Cardiac muscle cell (in vitro differentiated cells and primary cell): ENCODE data around the gene IL17REL. TPM values are rescaled to one million over a fixed set of nuclear protein-coding genes. Genes with fewer than 3 reads are reported as not detected.

Experiments used
- DNase-seq, 2 donors: peaks; one replicate each; pipeline versions ENCODE4 v3.0.0 to v3.0.0-alpha.2; 2010 to 2017; ENCODE audit warnings: low read depth in 1 of 2, low spot score in 1 of 2
- H3K27ac ChIP-seq: fragments of 200-600 bp; sonication (generic); 2 replicates; pipeline ENCODE4 v1.5.1; 2016
- H3K27me3 ChIP-seq: fragments of 200-600 bp; sonication (generic); 2 replicates; pipeline ENCODE4 v1.6.0; 2016; ENCODE audit warnings: control low read depth
- H3K36me3 ChIP-seq: fragments of 200-600 bp; sonication (generic); 2 replicates; pipeline ENCODE4 v1.5.1; 2016; ENCODE audit warnings: control low read depth
- H3K4me1 ChIP-seq: fragments of 200-600 bp; sonication (generic); 2 replicates; pipeline ENCODE4 v1.8.1; 2017; ENCODE audit warnings: low read depth, mild to moderate bottlenecking, mixed run types
- H3K4me3 ChIP-seq: fragments of 200-600 bp; sonication (generic); 2 replicates; pipeline ENCODE4 v1.5.1; 2016; ENCODE audit warnings: mild to moderate bottlenecking
- H3K9me3 ChIP-seq: fragments of 200-600 bp; sonication (generic); 2 replicates; pipeline ENCODE4 v1.5.1; 2017; ENCODE audit warnings: low read depth, mild to moderate bottlenecking, control low read depth
- polyA plus RNA-seq: library from polyadenylated mRNA; unstranded; fragments of >200 nt; fragmentation: Nextera tagmentation; extraction: Ambion mirVana; gene quantifications from 2 replicates; pipeline ENCODE4 v1.2.1, GENCODE V29; 2016
- total RNA-seq: library from RNA; depleted of rRNA; stranded (reverse); fragments of >200 nt; gene quantifications from 2 replicates; pipeline ENCODE4 v1.2.3, GENCODE V29; 2016
- TF ChIP-seq, protein P1 (sequence below): IDR thresholded peaks from 2 replicates; pipeline ENCODE4 v1.5.1; 2012; ENCODE audit warnings: low read depth, mild to moderate bottlenecking, low read length

The IL17REL gene
- total and polyA plus RNA-seq, 2 experiments from 2014 or later, result 1.8 TPM; not detected in 1

DNA sequence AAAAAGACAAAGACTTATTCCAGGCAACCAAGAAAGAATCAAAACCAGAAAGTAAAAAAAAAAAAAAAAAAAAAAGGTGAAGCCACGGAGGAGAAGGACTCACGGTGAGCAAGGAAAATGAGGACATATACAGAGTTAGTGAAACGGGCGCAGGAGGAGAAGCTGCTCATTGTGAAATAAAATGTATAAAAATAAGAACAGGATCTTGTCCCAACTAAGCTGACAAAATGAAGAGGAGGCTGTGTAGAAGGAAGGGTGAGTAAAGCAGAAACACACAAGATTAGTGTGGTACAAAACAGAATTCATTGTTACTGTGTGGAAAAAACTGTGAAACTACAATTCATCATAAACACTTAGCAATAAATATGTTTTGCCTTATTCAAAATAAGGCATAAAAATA is 7.6 kb downstream of the IL17REL start:
- H3K9me3 ChIP-seq, result no peaks in the 10 kb centered on the region
- H3K4me1 ChIP-seq, result no peaks in the 10 kb centered on the region
- TF ChIP-seq, protein P1, sequence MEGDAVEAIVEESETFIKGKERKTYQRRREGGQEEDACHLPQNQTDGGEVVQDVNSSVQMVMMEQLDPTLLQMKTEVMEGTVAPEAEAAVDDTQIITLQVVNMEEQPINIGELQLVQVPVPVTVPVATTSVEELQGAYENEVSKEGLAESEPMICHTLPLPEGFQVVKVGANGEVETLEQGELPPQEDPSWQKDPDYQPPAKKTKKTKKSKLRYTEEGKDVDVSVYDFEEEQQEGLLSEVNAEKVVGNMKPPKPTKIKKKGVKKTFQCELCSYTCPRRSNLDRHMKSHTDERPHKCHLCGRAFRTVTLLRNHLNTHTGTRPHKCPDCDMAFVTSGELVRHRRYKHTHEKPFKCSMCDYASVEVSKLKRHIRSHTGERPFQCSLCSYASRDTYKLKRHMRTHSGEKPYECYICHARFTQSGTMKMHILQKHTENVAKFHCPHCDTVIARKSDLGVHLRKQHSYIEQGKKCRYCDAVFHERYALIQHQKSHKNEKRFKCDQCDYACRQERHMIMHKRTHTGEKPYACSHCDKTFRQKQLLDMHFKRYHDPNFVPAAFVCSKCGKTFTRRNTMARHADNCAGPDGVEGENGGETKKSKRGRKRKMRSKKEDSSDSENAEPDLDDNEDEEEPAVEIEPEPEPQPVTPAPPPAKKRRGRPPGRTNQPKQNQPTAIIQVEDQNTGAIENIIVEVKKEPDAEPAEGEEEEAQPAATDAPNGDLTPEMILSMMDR, result no peak
- DNase-seq, result no peak
- peaks cover 35% of the 10 kb centered on the region for H3K27me3 ChIP-seq
- H3K4me3 ChIP-seq, result no peak overlapping the region
- no peak overlapping the region for H3K27ac ChIP-seq
- no peaks in the 10 kb centered on the region for H3K36me3 ChIP-seq

DNA sequence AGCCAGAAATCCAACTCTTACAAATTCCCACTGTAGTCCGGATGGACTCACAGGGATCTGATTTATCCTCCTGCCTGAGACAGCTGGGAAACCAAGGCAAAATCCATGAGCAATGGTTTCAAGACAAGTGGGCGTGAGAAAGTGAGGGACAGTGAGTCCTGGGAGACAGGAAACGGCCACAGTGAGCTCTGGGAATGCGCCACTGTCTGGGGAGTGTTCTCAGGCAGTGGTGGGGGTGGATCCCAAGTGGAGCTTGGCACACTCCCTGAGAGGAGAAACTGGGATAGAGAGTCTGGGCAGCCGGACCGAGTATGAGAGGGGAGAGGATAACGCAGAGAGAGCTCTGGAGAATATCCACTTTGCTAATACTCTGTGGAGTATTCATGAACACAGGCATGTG is 9.8 kb downstream of the IL17REL start:
- Histone ChIP-seq H3K27me3 (peaks cover 25% of the 10 kb centered on the region), H3K36me3 (no peaks in the 10 kb centered on the region), H3K9me3 (no peaks in the 10 kb centered on the region), H3K27ac (no peak overlapping the region), H3K4me1 (no peaks in the 10 kb centered on the region), H3K4me3 (no peak overlapping the region)
- peak in 1 of 2 donors; percentile 18 for DNase-seq
- TF ChIP-seq, protein P1, result no peak

DNA sequence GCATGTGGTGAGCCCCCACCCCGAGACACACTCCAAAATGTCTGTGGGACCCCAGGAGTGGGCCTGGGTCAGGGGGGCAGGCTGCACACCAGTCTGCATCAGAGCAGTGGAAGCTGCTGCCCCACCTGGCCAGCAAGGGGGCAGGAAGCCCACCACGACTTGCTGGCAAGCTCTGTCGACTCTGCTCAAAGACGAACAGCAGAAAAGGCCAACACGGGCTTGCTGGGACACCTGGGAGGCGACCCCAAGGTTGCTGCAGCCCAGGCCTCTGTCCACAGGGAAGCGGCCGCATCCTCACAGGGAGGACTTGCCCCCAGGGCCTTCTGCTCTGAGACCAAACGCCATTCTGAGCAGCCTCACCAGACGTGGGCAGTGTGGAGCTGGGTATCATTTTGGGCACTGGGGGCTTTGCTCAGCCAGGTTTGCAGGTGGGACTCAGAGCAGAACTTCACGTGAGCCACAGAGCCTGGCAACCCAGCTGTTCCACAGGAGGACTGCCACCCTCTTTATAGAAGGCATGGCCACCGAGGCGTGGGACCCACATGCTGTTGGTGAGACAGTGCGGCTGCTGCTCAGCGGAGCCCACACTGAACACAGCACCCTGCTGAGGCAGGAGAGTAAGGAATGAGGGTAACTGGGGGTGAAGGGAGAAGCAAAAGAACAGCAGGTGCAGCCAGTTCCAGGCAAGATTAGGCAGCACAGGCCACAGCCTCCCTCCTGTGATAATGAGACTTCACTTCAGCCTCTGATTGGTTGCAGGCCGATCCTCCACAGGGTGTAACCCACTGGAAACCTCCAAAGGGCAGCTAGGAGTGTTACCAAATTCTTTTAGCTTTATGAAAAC is 11.0 kb downstream of the IL17REL start:
- Histone ChIP-seq H3K4me3 (no peak overlapping the region), H3K9me3 (no peaks in the 10 kb centered on the region), H3K27ac (no peak overlapping the region), H3K27me3 (peaks cover 25% of the 10 kb centered on the region), H3K4me1 (no peaks in the 10 kb centered on the region), H3K36me3 (no peaks in the 10 kb centered on the region)
- DNase-seq, result no peak
- TF ChIP-seq, protein P1, result no peak

DNA sequence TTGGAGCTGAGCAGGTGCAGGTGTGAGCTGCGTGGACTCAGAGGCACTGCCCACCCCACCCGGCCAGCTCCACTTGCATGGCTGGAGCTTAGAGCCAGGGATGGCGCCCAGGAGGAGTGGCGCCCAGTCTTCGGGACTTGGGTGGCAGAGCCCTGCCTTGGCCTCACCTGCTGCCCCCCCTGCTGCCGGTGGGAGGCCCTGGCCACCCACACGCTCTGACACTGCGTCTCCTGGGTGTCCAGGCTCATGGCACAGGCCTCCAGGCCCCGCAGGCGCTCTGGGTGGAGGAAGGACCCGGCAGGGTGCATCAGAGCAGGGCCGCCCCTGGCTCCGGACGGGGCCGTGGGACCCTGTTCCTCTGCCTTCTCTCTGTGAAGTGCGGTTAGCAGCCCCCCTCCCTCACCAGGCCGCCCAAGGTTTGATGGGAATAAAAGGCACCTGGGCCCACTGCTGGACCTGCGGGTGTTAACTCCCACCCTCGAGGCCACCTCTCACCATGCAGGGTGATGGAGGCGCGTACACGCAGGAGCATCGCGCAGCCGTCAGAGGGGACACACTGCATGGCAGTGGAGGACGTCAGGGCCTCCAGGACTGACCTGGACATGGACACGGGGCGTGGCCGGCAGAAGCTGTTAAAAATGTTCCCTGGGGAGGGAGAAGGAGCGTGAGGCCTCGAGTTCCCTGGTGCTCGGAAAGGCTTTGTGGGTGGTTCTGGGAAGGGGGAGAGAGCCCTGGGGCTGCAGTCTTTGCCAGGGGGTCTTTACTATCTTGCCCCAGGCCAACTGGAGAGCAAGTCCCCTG is 11.8 kb downstream of the IL17REL start:
- no peak overlapping the region for H3K4me3 ChIP-seq
- no peaks in the 10 kb centered on the region for H3K36me3 ChIP-seq
- peaks cover 25% of the 10 kb centered on the region for H3K27me3 ChIP-seq
- DNase-seq, result no peak
- H3K27ac ChIP-seq, result no peak overlapping the region
- TF ChIP-seq, protein P1, result no peak
- H3K9me3 ChIP-seq, result no peaks in the 10 kb centered on the region
- no peaks in the 10 kb centered on the region for H3K4me1 ChIP-seq

DNA sequence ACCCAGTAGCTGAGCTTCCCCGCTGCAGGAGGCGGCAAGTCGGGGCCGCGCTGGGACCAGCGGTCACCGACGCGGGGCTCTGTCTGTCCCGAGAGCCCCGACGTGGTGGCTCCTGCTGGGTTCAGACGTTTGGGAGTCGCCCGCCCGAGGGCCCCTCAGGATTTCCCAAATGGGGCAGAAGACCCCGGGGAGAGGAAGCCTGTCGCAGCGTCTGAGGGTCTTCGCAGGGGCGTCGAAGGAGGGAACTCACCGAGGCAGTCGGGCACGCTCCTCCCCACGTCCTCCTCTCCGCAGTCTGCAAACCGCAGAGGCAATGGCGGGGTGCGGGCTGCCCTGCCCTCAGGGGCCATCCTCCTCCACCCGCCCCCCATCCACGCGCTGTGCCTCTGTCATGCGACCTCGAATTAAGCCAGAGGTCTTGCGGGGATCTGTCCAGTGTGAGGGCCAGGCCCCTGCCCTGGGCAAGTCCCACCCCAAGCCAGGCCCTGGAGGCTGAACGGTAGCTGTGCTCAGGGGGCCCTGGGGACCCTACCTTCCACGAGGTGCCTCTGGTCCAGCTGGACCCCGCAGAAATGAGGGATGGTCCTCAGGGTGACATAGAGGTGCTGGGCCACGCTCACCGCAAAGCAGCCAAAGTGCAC is 12.5 kb downstream of the IL17REL start:
- Histone ChIP-seq H3K27ac (no peak overlapping the region), H3K27me3 (peaks cover 25% of the 10 kb centered on the region), H3K4me1 (no peaks in the 10 kb centered on the region), H3K36me3 (no peaks in the 10 kb centered on the region), H3K9me3 (no peaks in the 10 kb centered on the region), H3K4me3 (peak overlapping the region; percentile 34)
- no peak for DNase-seq
- TF ChIP-seq, protein P1, result no peak
